Measurements from ENCODE around the gene TCEAL2.
"Not testable (repeated sequence)": the region's sequence is repeated elsewhere in the genome, so short reads cannot be mapped to it uniquely, and the experiment has no call there.

DNA sequence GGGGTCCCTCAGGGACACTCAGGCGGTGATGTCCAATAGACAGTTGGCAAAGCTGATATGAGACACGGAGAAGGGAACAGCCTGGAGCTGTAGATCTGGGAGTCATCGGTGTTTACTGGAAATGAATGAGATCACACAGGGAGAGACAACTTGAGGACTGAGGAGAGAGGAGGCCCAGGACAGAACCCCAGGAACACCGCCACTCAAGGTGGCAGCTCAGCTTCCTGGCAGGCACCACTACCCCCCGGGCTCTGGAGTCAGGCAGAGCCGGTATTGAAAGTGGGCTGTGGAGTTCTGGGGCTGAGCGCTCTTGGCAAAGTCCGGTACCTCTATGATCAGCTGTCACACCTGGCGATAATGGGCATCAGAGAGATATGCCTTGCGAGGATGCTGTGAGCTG is 465 bp upstream of the TCEAL2 start:
- TF ChIP-seq, protein P1, sequence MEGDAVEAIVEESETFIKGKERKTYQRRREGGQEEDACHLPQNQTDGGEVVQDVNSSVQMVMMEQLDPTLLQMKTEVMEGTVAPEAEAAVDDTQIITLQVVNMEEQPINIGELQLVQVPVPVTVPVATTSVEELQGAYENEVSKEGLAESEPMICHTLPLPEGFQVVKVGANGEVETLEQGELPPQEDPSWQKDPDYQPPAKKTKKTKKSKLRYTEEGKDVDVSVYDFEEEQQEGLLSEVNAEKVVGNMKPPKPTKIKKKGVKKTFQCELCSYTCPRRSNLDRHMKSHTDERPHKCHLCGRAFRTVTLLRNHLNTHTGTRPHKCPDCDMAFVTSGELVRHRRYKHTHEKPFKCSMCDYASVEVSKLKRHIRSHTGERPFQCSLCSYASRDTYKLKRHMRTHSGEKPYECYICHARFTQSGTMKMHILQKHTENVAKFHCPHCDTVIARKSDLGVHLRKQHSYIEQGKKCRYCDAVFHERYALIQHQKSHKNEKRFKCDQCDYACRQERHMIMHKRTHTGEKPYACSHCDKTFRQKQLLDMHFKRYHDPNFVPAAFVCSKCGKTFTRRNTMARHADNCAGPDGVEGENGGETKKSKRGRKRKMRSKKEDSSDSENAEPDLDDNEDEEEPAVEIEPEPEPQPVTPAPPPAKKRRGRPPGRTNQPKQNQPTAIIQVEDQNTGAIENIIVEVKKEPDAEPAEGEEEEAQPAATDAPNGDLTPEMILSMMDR (IDR thresholded peaks at IDR 0.05; ENCODE audit: control extremely low read depth in 1 of 3, insufficient read depth in 1 of 3, low read depth in 1 of 3, low read length in 3 of 3), result not testable (repeated sequence)
- TF ChIP-seq CBX5 (IDR thresholded peaks at IDR 0.05; ENCODE audit: low read depth, low read length); EP300 (IDR thresholded peaks at IDR 0.05; ENCODE audit: borderline replicate concordance in 1 of 2, low read depth in 2 of 2, low read length in 2 of 2); TCF12 (IDR thresholded peaks at IDR 0.05; ENCODE audit: low read depth, low read length); POLR2A (IDR thresholded peaks at IDR 0.05; ENCODE audit: control extremely low read depth in 1 of 2, low read depth in 2 of 2, low read length in 2 of 2): not testable (repeated sequence)

All from H1 (cell line).